PC-9 (cell line): ENCODE data around the gene BCO2.

ENCODE experiments used
- EZH2 ChIP-seq: fragments of 200-600 bp; sonication (generic); IDR thresholded peaks from 2 replicates; pipeline ENCODE4 v1.8.0; 2017; ENCODE audit warnings: antibody characterized with exemption, low read depth
- TF ChIP-seq, protein P1 (sequence below): fragments of 200-600 bp; sonication (generic); conservative IDR thresholded peaks from 2 replicates; pipeline ENCODE4 v1.6.1; 2017; ENCODE audit warnings: mixed run types, antibody characterized with exemption, mild to moderate bottlenecking, moderate library complexity

DNA sequence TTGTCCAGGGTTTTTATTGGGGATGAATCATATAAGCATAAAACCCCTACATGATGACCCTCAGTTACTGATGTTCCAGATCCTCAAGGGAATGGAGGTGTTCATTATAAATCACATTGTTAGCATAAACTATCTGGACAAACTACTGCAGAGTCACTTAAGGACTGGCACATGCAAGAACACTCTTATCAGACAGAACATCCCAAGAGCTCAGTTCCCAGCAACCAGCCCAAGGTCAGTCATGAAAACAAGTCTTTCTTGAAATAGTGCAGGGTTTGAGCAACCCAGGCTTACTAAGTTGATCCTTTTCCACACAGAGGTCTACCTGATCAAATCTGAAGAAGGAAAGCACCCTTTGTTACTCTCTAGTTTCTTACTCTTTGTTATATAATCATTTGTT is 37.4 kb downstream of the BCO2 start:
- TF ChIP-seq, protein P1, sequence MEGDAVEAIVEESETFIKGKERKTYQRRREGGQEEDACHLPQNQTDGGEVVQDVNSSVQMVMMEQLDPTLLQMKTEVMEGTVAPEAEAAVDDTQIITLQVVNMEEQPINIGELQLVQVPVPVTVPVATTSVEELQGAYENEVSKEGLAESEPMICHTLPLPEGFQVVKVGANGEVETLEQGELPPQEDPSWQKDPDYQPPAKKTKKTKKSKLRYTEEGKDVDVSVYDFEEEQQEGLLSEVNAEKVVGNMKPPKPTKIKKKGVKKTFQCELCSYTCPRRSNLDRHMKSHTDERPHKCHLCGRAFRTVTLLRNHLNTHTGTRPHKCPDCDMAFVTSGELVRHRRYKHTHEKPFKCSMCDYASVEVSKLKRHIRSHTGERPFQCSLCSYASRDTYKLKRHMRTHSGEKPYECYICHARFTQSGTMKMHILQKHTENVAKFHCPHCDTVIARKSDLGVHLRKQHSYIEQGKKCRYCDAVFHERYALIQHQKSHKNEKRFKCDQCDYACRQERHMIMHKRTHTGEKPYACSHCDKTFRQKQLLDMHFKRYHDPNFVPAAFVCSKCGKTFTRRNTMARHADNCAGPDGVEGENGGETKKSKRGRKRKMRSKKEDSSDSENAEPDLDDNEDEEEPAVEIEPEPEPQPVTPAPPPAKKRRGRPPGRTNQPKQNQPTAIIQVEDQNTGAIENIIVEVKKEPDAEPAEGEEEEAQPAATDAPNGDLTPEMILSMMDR = no peak
- TF ChIP-seq EZH2 = no peak
